ENCODE data around the gene PKHD1. TPM values are rescaled to one million over a fixed set of nuclear protein-coding genes. Genes with fewer than 3 reads are reported as not detected.

Gene PKHD1
- total RNA-seq, 1 experiment from 2014 or later, result 0.40 TPM

GRCh38 chr6:51814418-51814817 is 273.0 kb downstream of the PKHD1 start:
- no peaks in the 10 kb centered on the region for H3K27me3 ChIP-seq (ENCODE audit: low read length)
- ATAC-seq, result no peak
- no peak for DNase-seq
- H4K20me1 ChIP-seq (ENCODE audit: low read length), result no peaks in the 10 kb centered on the region
- intact Hi-C loops (cut with micrococcal nuclease), result no loop called here
- no peak overlapping the region for H3K4me3 ChIP-seq (ENCODE audit: low read length)
- no peak overlapping the region for H2AFZ ChIP-seq (ENCODE audit: low read length)
- no TSS peak for BruUV-seq (replicated peaks)
- no peak for TF ChIP-seq EZH2phosphoT487 (IDR thresholded peaks at IDR 0.05; ENCODE audit: borderline replicate concordance, low read length)
- no peak for TF ChIP-seq CTCF (conservative IDR thresholded peaks at IDR 0.05; ENCODE audit: low read depth, low read length)
- TF ChIP-seq EZH2 (IDR thresholded peaks at IDR 0.05; ENCODE audit: low read length, unreplicated experiment), result no peak
- H3K79me2 ChIP-seq (ENCODE audit: low read length), result no peaks in the 10 kb centered on the region
- CTCF ChIA-PET, result no interaction called here
- POLR2A ChIA-PET (ENCODE audit: unreplicated experiment), result no interaction called here
- no peaks in the 10 kb centered on the region for H3K9me2 ChIP-seq (replicated peaks; ENCODE audit: low read length)
- H3K27ac ChIP-seq (ENCODE audit: low read length), result no peak overlapping the region
- 0 out of 2 replicates have a peak, but pooled peaks cover 6% of the 10 kb centered on the region for H3K9me3 ChIP-seq (ENCODE audit: low read length)
- no peaks in the 10 kb centered on the region for H3K4me1 ChIP-seq (ENCODE audit: insufficient read depth, low read length)
- H3K4me2 ChIP-seq (ENCODE audit: low read length), result no peak overlapping the region
- no peaks in the 10 kb centered on the region for H3F3A ChIP-seq (ENCODE audit: low read length, unreplicated experiment)
- no peak overlapping the region for H3K9ac ChIP-seq (ENCODE audit: low read length)
- no peaks in the 10 kb centered on the region for H3K36me3 ChIP-seq (ENCODE audit: low read depth, low read length)

GRCh38 chr6:51813904-51814303 is 273.5 kb downstream of the PKHD1 start:
- Histone ChIP-seq H3K4me3 (ENCODE audit: low read length) (no peak overlapping the region), H3K9ac (ENCODE audit: low read length) (no peak overlapping the region), H4K20me1 (ENCODE audit: low read length) (no peaks in the 10 kb centered on the region), H3K27me3 (ENCODE audit: low read length) (no peaks in the 10 kb centered on the region), H3F3A (ENCODE audit: low read length, unreplicated experiment) (no peaks in the 10 kb centered on the region), H3K4me1 (ENCODE audit: insufficient read depth, low read length) (no peaks in the 10 kb centered on the region), H3K9me3 (ENCODE audit: low read length) (0 out of 2 replicates have a peak, but pooled peaks cover 6% of the 10 kb centered on the region), H3K9me2 (replicated peaks; ENCODE audit: low read length) (no peaks in the 10 kb centered on the region), H3K36me3 (ENCODE audit: low read depth, low read length) (no peaks in the 10 kb centered on the region), H3K27ac (ENCODE audit: low read length) (no peak overlapping the region), H3K79me2 (ENCODE audit: low read length) (no peaks in the 10 kb centered on the region), H3K4me2 (ENCODE audit: low read length) (no peak overlapping the region), H2AFZ (ENCODE audit: low read length) (no peak overlapping the region)
- CTCF ChIA-PET, result no interaction called here
- BruUV-seq (replicated peaks), result no TSS peak
- ATAC-seq, result no peak
- no peak for DNase-seq
- TF ChIP-seq EZH2phosphoT487 (IDR thresholded peaks at IDR 0.05; ENCODE audit: borderline replicate concordance, low read length) (no peak), CTCF (conservative IDR thresholded peaks at IDR 0.05; ENCODE audit: low read depth, low read length) (no peak), EZH2 (IDR thresholded peaks at IDR 0.05; ENCODE audit: low read length, unreplicated experiment) (no peak)
- POLR2A ChIA-PET (ENCODE audit: unreplicated experiment), result no interaction called here
- intact Hi-C loops (cut with micrococcal nuclease), result no loop called here

GRCh38 chr6:51812231-51812630 is 275.2 kb downstream of the PKHD1 start:
- BruUV-seq (replicated peaks), result no TSS peak
- intact Hi-C loops (cut with micrococcal nuclease), result no loop called here
- POLR2A ChIA-PET (ENCODE audit: unreplicated experiment), result no interaction called here
- H3K4me2 ChIP-seq (ENCODE audit: low read length), result no peak overlapping the region
- H3K36me3 ChIP-seq (ENCODE audit: low read depth, low read length), result no peaks in the 10 kb centered on the region
- H3K4me1 ChIP-seq (ENCODE audit: insufficient read depth, low read length), result no peaks in the 10 kb centered on the region
- CTCF ChIA-PET, result no interaction called here
- H3K27ac ChIP-seq (ENCODE audit: low read length), result no peak overlapping the region
- no peak for DNase-seq
- H3K9me2 ChIP-seq (replicated peaks; ENCODE audit: low read length), result no peaks in the 10 kb centered on the region
- H3K79me2 ChIP-seq (ENCODE audit: low read length), result no peaks in the 10 kb centered on the region
- H2AFZ ChIP-seq (ENCODE audit: low read length), result no peak overlapping the region
- no peaks in the 10 kb centered on the region for H3K27me3 ChIP-seq (ENCODE audit: low read length)
- TF ChIP-seq CTCF (conservative IDR thresholded peaks at IDR 0.05; ENCODE audit: low read depth, low read length) (no peak), EZH2 (IDR thresholded peaks at IDR 0.05; ENCODE audit: low read length, unreplicated experiment) (no peak), EZH2phosphoT487 (IDR thresholded peaks at IDR 0.05; ENCODE audit: borderline replicate concordance, low read length) (no peak)
- H3K9ac ChIP-seq (ENCODE audit: low read length), result no peak overlapping the region
- no peak for ATAC-seq
- 0 out of 2 replicates have a peak, but pooled peaks cover 6% of the 10 kb centered on the region for H3K9me3 ChIP-seq (ENCODE audit: low read length)
- no peaks in the 10 kb centered on the region for H3F3A ChIP-seq (ENCODE audit: low read length, unreplicated experiment)
- H3K4me3 ChIP-seq (ENCODE audit: low read length), result no peak overlapping the region
- H4K20me1 ChIP-seq (ENCODE audit: low read length), result no peaks in the 10 kb centered on the region
